Astrocyte (in vitro differentiated cells and primary cell): Measurements from ENCODE around the gene ARCN1. TPM values are rescaled to one million over a fixed set of nuclear protein-coding genes. Genes with fewer than 3 reads are reported as not detected.

Experiments
- DNase-seq: peaks from one replicate; pipeline ENCODE4 v3.0.0-alpha.2; 2010; ENCODE audit warnings: low read depth
- FAIRE-seq: peaks from 2 replicates; lab custom pipeline; 2011; peaks lifted over from hg19 to GRCh38; lab: Jason Lieb, UNC
- H2AFZ ChIP-seq: 2 replicates; pipeline ENCODE4 v1.6.0; 2012; ENCODE audit warnings: low read depth, low read length, inconsistent platforms
- H3K27ac ChIP-seq: 2 replicates; pipeline ENCODE4 v1.5.1; 2011; ENCODE audit warnings: low read depth, low read length, inconsistent platforms
- H3K27me3 ChIP-seq: 2 replicates; pipeline ENCODE4 v1.6.0; 2011; ENCODE audit warnings: low read length, inconsistent platforms; ENCODE audit not compliant: insufficient read depth
- H3K36me3 ChIP-seq: 2 replicates; pipeline ENCODE4 v1.5.1; 2011; ENCODE audit warnings: low read length, inconsistent platforms; ENCODE audit not compliant: insufficient read depth
- H3K4me1 ChIP-seq: 2 replicates; pipeline ENCODE4 v1.5.1; 2011; ENCODE audit warnings: low read length, inconsistent platforms; ENCODE audit not compliant: insufficient read depth
- H3K4me2 ChIP-seq: 2 replicates; pipeline ENCODE4 v1.6.0; 2012; ENCODE audit warnings: low read length, inconsistent platforms
- H3K4me3 ChIP-seq: 2 replicates; pipeline ENCODE4 v1.5.1; 2011; ENCODE audit warnings: low read depth, mild to moderate bottlenecking, low read length, inconsistent platforms; ENCODE audit not compliant: insufficient read depth
- H3K79me2 ChIP-seq: 2 replicates; pipeline ENCODE4 v1.6.0; 2012; ENCODE audit warnings: mild to moderate bottlenecking, low read length, inconsistent platforms; ENCODE audit not compliant: insufficient read depth
- H3K9ac ChIP-seq: 2 replicates; pipeline ENCODE4 v1.6.0; 2012; ENCODE audit warnings: mild to moderate bottlenecking, low read length, inconsistent platforms
- H3K9me3 ChIP-seq: 2 replicates; pipeline ENCODE4 v1.5.1; 2012; ENCODE audit warnings: low read depth, mild to moderate bottlenecking, low read length, inconsistent platforms; ENCODE audit not compliant: insufficient read depth
- H4K20me1 ChIP-seq: 2 replicates; pipeline ENCODE4 v1.6.0; 2012; ENCODE audit warnings: low read length, inconsistent platforms; ENCODE audit not compliant: insufficient read depth
- H3K27ac Mint-ChIP-seq: one replicate; pipeline ENCODE4 v1.8.0; 2021; ENCODE audit warnings: mild to moderate bottlenecking, mixed read lengths; ENCODE audit not compliant: unreplicated experiment
- H3K27me3 Mint-ChIP-seq: one replicate; pipeline ENCODE4 v1.8.0; 2021; ENCODE audit warnings: low read depth, mixed read lengths; ENCODE audit not compliant: unreplicated experiment
- H3K36me3 Mint-ChIP-seq: one replicate; pipeline ENCODE4 v1.8.0; 2021; ENCODE audit warnings: low read depth, mixed read lengths; ENCODE audit not compliant: unreplicated experiment
- H3K4me1 Mint-ChIP-seq: one replicate; pipeline ENCODE4 v1.8.0; 2021; ENCODE audit warnings: low read depth, mixed read lengths; ENCODE audit not compliant: unreplicated experiment
- H3K4me3 Mint-ChIP-seq: one replicate; pipeline ENCODE4 v1.8.0; 2021; ENCODE audit warnings: mild to moderate bottlenecking, moderate library complexity, mixed read lengths; ENCODE audit not compliant: unreplicated experiment
- H3K9me3 Mint-ChIP-seq: one replicate; pipeline ENCODE4 v1.8.0; 2021; ENCODE audit warnings: mild to moderate bottlenecking, mixed read lengths; ENCODE audit not compliant: unreplicated experiment
- CTCF ChIP-seq: IDR thresholded peaks from 2 replicates; pipeline ENCODE4 v1.5.1; 2011; ENCODE audit warnings: low read depth, mild to moderate bottlenecking, inconsistent platforms, low read length, moderate library complexity; ENCODE audit not compliant: insufficient read depth
- EZH2 ChIP-seq: IDR thresholded peaks from 2 replicates; pipeline ENCODE4 v1.6.1; 2012; ENCODE audit warnings: mild to moderate bottlenecking, low read length, inconsistent platforms; ENCODE audit not compliant: insufficient read depth
- total RNA-seq: library from RNA; stranded (reverse); gene quantifications from 2 replicates; pipeline ENCODE4 v1.2.1, GENCODE V29; 2021

Gene ARCN1
- total RNA-seq, 1 donor from 2014 or later, result 255 TPM

DNA sequence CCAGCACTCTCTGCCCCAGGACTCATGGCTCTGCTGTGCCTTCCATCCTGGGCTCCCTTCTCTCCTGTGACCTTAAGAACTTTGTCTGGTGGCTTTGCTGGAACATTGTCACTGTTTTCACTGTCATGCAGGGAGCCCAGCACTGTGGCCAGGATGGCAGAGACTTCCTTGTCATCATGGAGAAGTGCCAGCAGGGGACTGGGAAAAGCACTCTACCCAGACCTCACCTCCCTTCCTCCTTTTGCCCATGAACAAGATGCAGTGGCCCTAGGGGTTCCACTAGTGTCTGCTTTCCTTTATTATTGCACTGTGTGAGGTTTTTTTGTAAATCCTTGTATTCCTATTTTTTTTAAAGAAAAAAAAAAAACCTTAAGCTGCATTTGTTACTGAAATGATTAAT lies 47.9 kb upstream of the ARCN1 start:
- H3K4me2 ChIP-seq, result no peak overlapping the region
- H3K27ac Mint-ChIP-seq, result no peak overlapping the region
- no peak overlapping the region for H3K27ac ChIP-seq
- H4K20me1 ChIP-seq, result peaks cover 14% of the 10 kb centered on the region
- no peak overlapping the region for H3K4me3 ChIP-seq
- no peaks in the 10 kb centered on the region for H3K9me3 ChIP-seq
- DNase-seq, result no peak
- FAIRE-seq, result no peak
- no peaks in the 10 kb centered on the region for H3K79me2 ChIP-seq
- H3K4me3 Mint-ChIP-seq, result no peak overlapping the region
- H3K27me3 Mint-ChIP-seq, result no peaks in the 10 kb centered on the region
- H3K36me3 ChIP-seq, result peaks cover 43% of the 10 kb centered on the region
- peaks cover 2% of the 10 kb centered on the region for H3K4me1 Mint-ChIP-seq
- no peaks in the 10 kb centered on the region for H3K4me1 ChIP-seq
- no peaks in the 10 kb centered on the region for H3K27me3 ChIP-seq
- no peaks in the 10 kb centered on the region for H3K9me3 Mint-ChIP-seq
- H3K9ac ChIP-seq, result no peak overlapping the region
- no peak overlapping the region for H2AFZ ChIP-seq
- peaks cover 20% of the 10 kb centered on the region for H3K36me3 Mint-ChIP-seq
- no peak for TF ChIP-seq CTCF
- TF ChIP-seq EZH2, result no peak

DNA sequence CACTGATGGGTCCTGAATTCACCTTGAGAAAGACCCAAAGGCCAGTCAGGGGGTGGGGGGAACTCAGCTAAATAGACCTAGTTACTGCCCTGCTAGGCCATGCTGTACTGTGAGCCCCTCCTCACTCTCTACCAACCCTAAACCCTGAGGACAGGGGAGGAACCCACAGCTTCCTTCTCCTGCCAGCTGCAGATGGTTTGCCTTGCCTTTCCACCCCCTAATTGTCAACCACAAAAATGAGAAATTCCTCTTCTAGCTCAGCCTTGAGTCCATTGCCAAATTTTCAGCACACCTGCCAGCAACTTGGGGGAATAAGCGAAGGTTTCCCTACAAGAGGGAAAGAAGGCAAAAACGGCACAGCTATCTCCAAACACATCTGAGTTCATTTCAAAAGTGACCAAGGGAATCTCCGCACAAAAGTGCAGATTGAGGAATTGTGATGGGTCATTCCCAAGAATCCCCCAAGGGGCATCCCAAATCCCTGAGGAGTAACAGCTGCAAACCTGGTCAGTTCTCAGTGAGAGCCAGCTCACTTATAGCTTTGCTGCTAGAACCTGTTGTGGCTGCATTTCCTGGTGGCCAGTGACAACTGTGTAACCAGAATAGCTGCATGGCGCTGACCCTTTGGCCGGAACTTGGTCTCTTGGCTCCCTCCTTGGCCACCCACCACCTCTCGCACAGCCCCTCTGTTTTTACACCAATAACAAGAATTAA lies 47.3 kb upstream of the ARCN1 start:
- Mint-ChIP-seq H3K9me3 (no peaks in the 10 kb centered on the region), H3K27ac (no peak overlapping the region), H3K36me3 (peaks cover 18% of the 10 kb centered on the region), H3K4me1 (peaks cover 3% of the 10 kb centered on the region), H3K27me3 (no peaks in the 10 kb centered on the region), H3K4me3 (no peak overlapping the region)
- TF ChIP-seq EZH2 (no peak), CTCF (no peak)
- Histone ChIP-seq H3K9me3 (no peaks in the 10 kb centered on the region), H3K79me2 (no peaks in the 10 kb centered on the region), H2AFZ (no peak overlapping the region), H3K4me2 (no peak overlapping the region), H3K27me3 (no peaks in the 10 kb centered on the region), H4K20me1 (peaks cover 14% of the 10 kb centered on the region), H3K4me3 (no peak overlapping the region), H3K9ac (no peak overlapping the region), H3K4me1 (peaks cover under 1% of the 10 kb centered on the region), H3K36me3 (peaks cover 38% of the 10 kb centered on the region), H3K27ac (no peak overlapping the region)
- DNase-seq, result no peak
- FAIRE-seq, result no peak

DNA sequence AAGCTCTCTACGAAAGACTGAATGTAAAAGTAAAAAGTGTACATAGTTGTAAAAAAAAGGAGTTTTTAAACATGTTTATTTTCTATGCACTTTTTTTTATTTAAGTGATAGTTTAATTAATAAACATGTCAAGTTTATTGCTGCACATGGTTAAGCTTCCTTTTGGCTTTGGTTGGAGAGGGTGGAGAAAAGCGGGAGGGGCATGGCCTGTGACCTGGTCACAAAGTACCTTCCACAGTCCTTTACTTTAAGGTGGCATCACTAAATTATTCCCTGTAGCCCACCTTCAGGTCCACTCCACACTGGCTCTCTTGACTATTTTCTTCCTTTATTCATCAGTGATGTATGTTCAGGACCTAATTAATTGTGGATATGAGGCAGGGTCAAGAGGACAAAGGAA lies 45.5 kb upstream of the ARCN1 start:
- no peak overlapping the region for H3K27ac ChIP-seq
- no peaks in the 10 kb centered on the region for H3K27me3 Mint-ChIP-seq
- peaks cover 22% of the 10 kb centered on the region for H3K36me3 ChIP-seq
- H3K4me2 ChIP-seq, result no peak overlapping the region
- no peak for DNase-seq
- H3K4me3 Mint-ChIP-seq, result no peak overlapping the region
- peaks cover 11% of the 10 kb centered on the region for H3K36me3 Mint-ChIP-seq
- H3K4me1 ChIP-seq, result peaks cover 12% of the 10 kb centered on the region
- no peak for TF ChIP-seq EZH2
- TF ChIP-seq CTCF, result no peak
- H2AFZ ChIP-seq, result no peak overlapping the region
- no peak overlapping the region for H3K27ac Mint-ChIP-seq
- no peaks in the 10 kb centered on the region for H3K79me2 ChIP-seq
- peaks cover 6% of the 10 kb centered on the region for H3K4me1 Mint-ChIP-seq
- H3K9me3 ChIP-seq, result no peaks in the 10 kb centered on the region
- H4K20me1 ChIP-seq, result peaks cover 14% of the 10 kb centered on the region
- FAIRE-seq, result no peak
- H3K4me3 ChIP-seq, result no peak overlapping the region
- H3K27me3 ChIP-seq, result no peaks in the 10 kb centered on the region
- no peak overlapping the region for H3K9ac ChIP-seq
- no peaks in the 10 kb centered on the region for H3K9me3 Mint-ChIP-seq
